ENCODE measurements around the gene UST. TPM values are rescaled to one million over a fixed set of nuclear protein-coding genes. Genes with fewer than 3 reads are reported as not detected.
"Not testable (repeated sequence)": the region's sequence is repeated elsewhere in the genome, so short reads cannot be mapped to it uniquely, and the experiment has no call there.

Gene UST
- total RNA-seq, 1 experiment from 2014 or later = 6.1 TPM

DNA sequence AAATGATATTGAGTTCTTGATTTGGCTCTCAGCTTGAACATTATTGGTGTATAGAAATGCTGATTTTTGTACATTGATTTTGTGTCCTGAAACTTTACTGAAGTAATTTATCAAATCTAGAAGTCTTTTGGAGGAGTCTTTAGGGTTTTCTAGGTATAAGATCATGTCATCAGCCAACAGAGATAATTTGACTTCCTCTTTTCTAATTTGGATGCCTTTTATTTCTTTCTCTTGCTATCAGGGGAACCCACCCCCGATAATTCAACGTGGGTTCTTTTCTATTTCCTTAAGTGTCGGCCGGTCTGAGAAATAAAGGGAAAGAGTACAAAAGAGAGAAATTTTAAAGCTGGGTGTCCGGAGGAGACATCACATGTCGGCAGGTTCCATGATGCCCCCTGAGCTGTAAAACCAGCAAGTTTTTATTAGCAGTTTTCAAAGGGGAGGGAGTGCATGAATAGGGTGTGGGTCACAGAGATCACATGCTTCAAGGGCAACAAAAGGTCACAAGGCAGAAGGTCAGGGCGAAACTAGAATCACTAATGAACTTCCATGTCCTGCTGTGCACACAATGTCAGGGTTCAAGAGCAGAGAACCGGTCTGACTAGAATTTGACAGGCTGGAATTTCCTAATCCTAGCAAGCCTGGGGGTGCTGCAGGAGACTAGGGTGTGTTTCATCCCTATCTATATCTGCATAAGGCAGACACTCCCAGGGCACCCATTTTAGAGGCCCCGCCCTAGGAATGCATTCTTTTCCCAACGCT, 17.6 kb downstream of the UST start:
- BruUV-seq (replicated peaks); DNase-seq (ENCODE audit: low read depth, low spot score); RAD21 ChIA-PET (ENCODE audit: low non-redundant PET in 1 of 2, low total read pairs in 2 of 2, uncharacterized antibody in 2 of 2, unreplicated experiment in 2 of 2); CTCF ChIA-PET; H3K79me2 ChIP-seq (ENCODE audit: insufficient read depth, low read length); H3K36me3 ChIP-seq (ENCODE audit: control insufficient read depth in 1 of 2, insufficient read depth in 2 of 2, low read length in 2 of 2); intact Hi-C loops (cut with micrococcal nuclease); H3K9me2 ChIP-seq (ENCODE audit: insufficient read depth); H3K27ac ChIP-seq (ENCODE audit: low read depth, low read length); POLR2A ChIA-PET; H3K4me2 ChIP-seq (ENCODE audit: low read length); H3K27me3 ChIP-seq (ENCODE audit: insufficient read depth, low read length); H3K9ac ChIP-seq (ENCODE audit: low read length); H3K4me3 ChIP-seq (replicated peaks in 1 of 2; ENCODE audit: low read depth in 1 of 2, low read length in 2 of 2); H3K4me1 ChIP-seq (ENCODE audit: control insufficient read depth in 1 of 2, insufficient read depth in 2 of 2, low read length in 2 of 2); H3K9me3 ChIP-seq (ENCODE audit: control insufficient read depth in 1 of 2, insufficient read depth in 1 of 2, low read depth in 1 of 2, low read length in 2 of 2); H4K20me1 ChIP-seq (ENCODE audit: insufficient read depth); ATAC-seq; H2AFZ ChIP-seq (ENCODE audit: low read depth, low read length, poor library complexity, severe bottlenecking): not testable (repeated sequence)

- no peaks in the 10 kb centered on the region for H3K9me2 ChIP-seq (ENCODE audit: insufficient read depth)
- H3K4me1 ChIP-seq (ENCODE audit: control insufficient read depth in 1 of 2, insufficient read depth in 2 of 2, low read length in 2 of 2) = no peaks in the 10 kb centered on the region
- H4K20me1 ChIP-seq (ENCODE audit: insufficient read depth) = no peaks in the 10 kb centered on the region
- H2AFZ ChIP-seq (ENCODE audit: low read depth, low read length, poor library complexity, severe bottlenecking) = no peak overlapping the region
- RAD21 ChIA-PET (ENCODE audit: low non-redundant PET in 1 of 2, low total read pairs in 2 of 2, uncharacterized antibody in 2 of 2, unreplicated experiment in 2 of 2) = no interaction called here
- H3K27ac ChIP-seq (ENCODE audit: low read depth, low read length) = no peak overlapping the region
- no peaks in the 10 kb centered on the region for H3K9me3 ChIP-seq (ENCODE audit: control insufficient read depth in 1 of 2, insufficient read depth in 1 of 2, low read depth in 1 of 2, low read length in 2 of 2)
- no TSS peak for BruUV-seq (replicated peaks)
- no peak overlapping the region for H3K4me3 ChIP-seq (replicated peaks in 1 of 2; ENCODE audit: low read depth in 1 of 2, low read length in 2 of 2)
- DNase-seq (ENCODE audit: low read depth, low spot score) (no peak), ATAC-seq (no peak)
- POLR2A ChIA-PET = no interaction called here
- no peak overlapping the region for H3K4me2 ChIP-seq (ENCODE audit: low read length)
- intact Hi-C loops (cut with micrococcal nuclease) = no loop called here
- no peaks in the 10 kb centered on the region for H3K27me3 ChIP-seq (ENCODE audit: insufficient read depth, low read length)
- CTCF ChIA-PET = no interaction called here
- no peak overlapping the region for H3K9ac ChIP-seq (ENCODE audit: low read length)
- H3K36me3 ChIP-seq (ENCODE audit: control insufficient read depth in 1 of 2, insufficient read depth in 2 of 2, low read length in 2 of 2) = no peaks in the 10 kb centered on the region
- H3K79me2 ChIP-seq (ENCODE audit: insufficient read depth, low read length) = no peaks in the 10 kb centered on the region
- TF ChIP-seq POLR2AphosphoS5 (IDR thresholded peaks at IDR 0.05; ENCODE audit: low read depth, low read length) (no peak), JUND (IDR thresholded peaks at IDR 0.05) (no peak), CEBPB (IDR thresholded peaks at IDR 0.05; ENCODE audit: low read depth) (no peak), SRF (IDR thresholded peaks at IDR 0.05; ENCODE audit: low read depth) (no peak), EGR1 (IDR thresholded peaks at IDR 0.05; ENCODE audit: low read depth) (no peak), RAD21 (IDR thresholded peaks at IDR 0.05; ENCODE audit: low read depth) (no peak), POLR2A (IDR thresholded peaks at IDR 0.05; ENCODE audit: borderline replicate concordance, extremely low read depth, insufficient read depth, insufficient read length) (no peak), SP1 (IDR thresholded peaks at IDR 0.05; ENCODE audit: low read depth) (no peak), EZH2 (IDR thresholded peaks at IDR 0.05) (no peak), TCF7L2 (IDR thresholded peaks at IDR 0.05; ENCODE audit: borderline replicate concordance, extremely low read depth, insufficient read depth, insufficient read length) (no peak), SIN3A (IDR thresholded peaks at IDR 0.05; ENCODE audit: low read depth) (no peak), YY1 (IDR thresholded peaks at IDR 0.05; ENCODE audit: extremely low read depth, insufficient replicate concordance, low read depth, low read length) (no peak), FOSL1 (IDR thresholded peaks at IDR 0.05; ENCODE audit: low read depth) (no peak), ZNF274 (IDR thresholded peaks at IDR 0.05; ENCODE audit: low read depth, low read length) (no peak), EZH2phosphoT487 (IDR thresholded peaks at IDR 0.05; ENCODE audit: borderline replicate concordance) (no peak)
- TF ChIP-seq, protein P1, sequence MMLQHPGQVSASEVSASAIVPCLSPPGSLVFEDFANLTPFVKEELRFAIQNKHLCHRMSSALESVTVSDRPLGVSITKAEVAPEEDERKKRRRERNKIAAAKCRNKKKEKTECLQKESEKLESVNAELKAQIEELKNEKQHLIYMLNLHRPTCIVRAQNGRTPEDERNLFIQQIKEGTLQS (IDR thresholded peaks at IDR 0.05) = no peak
- TF ChIP-seq, protein P2, sequence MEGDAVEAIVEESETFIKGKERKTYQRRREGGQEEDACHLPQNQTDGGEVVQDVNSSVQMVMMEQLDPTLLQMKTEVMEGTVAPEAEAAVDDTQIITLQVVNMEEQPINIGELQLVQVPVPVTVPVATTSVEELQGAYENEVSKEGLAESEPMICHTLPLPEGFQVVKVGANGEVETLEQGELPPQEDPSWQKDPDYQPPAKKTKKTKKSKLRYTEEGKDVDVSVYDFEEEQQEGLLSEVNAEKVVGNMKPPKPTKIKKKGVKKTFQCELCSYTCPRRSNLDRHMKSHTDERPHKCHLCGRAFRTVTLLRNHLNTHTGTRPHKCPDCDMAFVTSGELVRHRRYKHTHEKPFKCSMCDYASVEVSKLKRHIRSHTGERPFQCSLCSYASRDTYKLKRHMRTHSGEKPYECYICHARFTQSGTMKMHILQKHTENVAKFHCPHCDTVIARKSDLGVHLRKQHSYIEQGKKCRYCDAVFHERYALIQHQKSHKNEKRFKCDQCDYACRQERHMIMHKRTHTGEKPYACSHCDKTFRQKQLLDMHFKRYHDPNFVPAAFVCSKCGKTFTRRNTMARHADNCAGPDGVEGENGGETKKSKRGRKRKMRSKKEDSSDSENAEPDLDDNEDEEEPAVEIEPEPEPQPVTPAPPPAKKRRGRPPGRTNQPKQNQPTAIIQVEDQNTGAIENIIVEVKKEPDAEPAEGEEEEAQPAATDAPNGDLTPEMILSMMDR (IDR thresholded peaks at IDR 0.05 in 2 of 3, conservative IDR thresholded peaks at IDR 0.05 in 1 of 3; ENCODE audit: borderline replicate concordance in 1 of 3, insufficient read depth in 1 of 3, low read depth in 2 of 3, low read length in 2 of 3) = no peak
Measured at GRCh38 chr6:148765898-148766808, 19.3 kb downstream of the UST start.
